Subcutaneous abdominal adipose tissue (tissue), 5 donors: ENCODE data around the gene ELMO2.

Experiments
- H3K27ac ChIP-seq: one replicate; pipeline ENCODE4 v1.7.0; 2013; ENCODE audit warnings: low read depth, mild to moderate bottlenecking, inconsistent platforms, low read length, moderate library complexity
- H3K27me3 ChIP-seq, 5 donors: one replicate each; pipeline ENCODE4 v1.7.0; 2013; ENCODE audit warnings: low read length in 5 of 5, inconsistent platforms in 1 of 5; ENCODE audit not compliant: control insufficient read depth in 5 of 5, insufficient read depth in 4 of 5
- H3K36me3 ChIP-seq, 5 donors: one replicate each; pipeline ENCODE4 v1.7.0; 2013; ENCODE audit warnings: low read length in 5 of 5; ENCODE audit not compliant: control insufficient read depth in 5 of 5, insufficient read depth in 5 of 5
- H3K4me1 ChIP-seq, 5 donors: one replicate each; pipeline ENCODE4 v1.7.0; 2013; ENCODE audit warnings: low read length in 5 of 5, mild to moderate bottlenecking in 3 of 5, moderate library complexity in 1 of 5; ENCODE audit not compliant: control insufficient read depth in 5 of 5, insufficient read depth in 5 of 5
- H3K4me3 ChIP-seq, 5 donors: one replicate each; pipeline ENCODE4 v1.7.0; 2013; ENCODE audit warnings: low read length in 5 of 5, low read depth in 1 of 5
- H3K9ac ChIP-seq, 5 donors: one replicate each; pipeline ENCODE4 v1.7.0; 2013; ENCODE audit warnings: low read length in 5 of 5, mild to moderate bottlenecking in 4 of 5, moderate library complexity in 3 of 5
- H3K9me3 ChIP-seq, 5 donors: one replicate each; pipeline ENCODE4 v1.7.0; 2013; ENCODE audit warnings: low read length in 5 of 5; ENCODE audit not compliant: control insufficient read depth in 5 of 5
- donor health status: healthy.
- donor health status: healthy.
- donor health status: healthy.
- donor health status: healthy.
- donor health status: healthy.

Gene ELMO2

DNA sequence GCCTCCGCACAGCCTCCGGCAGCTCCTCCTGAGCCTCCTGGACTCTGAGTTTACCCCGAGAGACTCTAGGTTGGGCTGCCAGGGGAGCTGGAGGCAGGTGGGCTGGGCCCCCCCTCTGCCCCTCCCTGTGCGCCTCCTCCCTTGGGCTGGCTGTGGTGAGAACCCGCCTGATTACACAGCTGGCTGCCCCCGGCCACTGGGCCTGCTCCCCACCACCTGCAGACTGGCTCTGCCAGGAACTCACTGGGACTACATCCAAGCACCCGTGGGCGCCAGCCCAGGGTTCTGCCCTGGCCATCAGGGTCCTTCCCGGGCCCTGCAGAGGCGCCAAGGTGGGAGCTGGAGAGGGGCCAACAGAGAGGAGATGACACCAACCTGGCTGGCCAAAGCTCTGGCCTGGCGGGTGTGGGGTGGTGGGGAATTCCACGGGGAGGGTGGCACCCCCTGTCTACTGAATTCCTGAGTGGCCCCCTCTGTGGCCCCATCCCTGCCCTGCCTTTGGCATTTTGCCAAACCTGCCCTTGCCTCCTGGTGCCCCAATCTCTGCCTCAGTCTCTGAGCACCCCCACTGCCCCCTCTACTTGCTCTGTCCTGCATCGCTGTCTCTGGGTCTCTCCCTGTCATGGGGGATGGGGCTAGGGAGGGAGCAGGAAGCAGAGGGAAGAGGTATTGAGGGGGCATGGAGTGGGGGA lies 76.2 kb downstream of the ELMO2 start:
- no peaks in the 10 kb centered on the region for H3K4me1 ChIP-seq
- H3K27ac ChIP-seq = no peak overlapping the region
- no peaks in the 10 kb centered on the region for H3K36me3 ChIP-seq
- no peak overlapping the region for H3K4me3 ChIP-seq
- no peak overlapping the region for H3K9ac ChIP-seq
- peaks cover 22 to 52% (median 33%) of the 10 kb centered on the region in 5 donors for H3K27me3 ChIP-seq
- no peaks in the 10 kb centered on the region for H3K9me3 ChIP-seq

DNA sequence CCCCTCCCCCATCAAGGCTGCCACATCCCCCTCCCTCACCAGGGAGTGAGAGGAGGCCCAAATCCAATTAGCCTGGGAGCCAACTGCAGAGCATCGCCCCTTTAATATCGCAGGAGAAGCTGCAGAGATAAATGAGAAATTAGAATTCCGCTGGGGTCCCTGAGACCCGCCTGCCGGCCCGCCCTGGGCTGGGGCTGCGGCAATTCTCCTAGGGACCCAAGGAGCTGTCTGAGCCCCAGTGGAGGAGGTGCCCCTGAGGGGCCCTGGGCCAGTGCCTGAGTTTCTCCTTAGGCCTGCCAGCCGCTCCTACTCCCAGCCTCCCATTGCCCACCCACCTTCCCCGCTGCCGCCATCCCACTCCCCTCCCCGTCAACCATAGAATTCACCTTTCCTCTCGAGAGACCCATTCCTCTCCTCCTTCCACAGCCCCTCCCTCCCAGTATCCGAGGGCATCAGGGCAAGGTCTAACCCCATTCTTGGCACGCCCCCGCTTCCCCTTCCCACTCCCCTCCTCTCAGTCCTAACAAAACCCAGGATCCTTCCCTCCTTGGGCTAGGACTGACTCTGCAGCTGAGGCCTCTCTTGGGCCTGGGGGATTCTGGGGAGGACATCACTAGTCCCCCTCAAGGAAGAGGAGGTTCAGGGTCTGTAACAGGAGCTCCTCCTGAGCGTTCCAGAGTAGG lies 78.1 kb downstream of the ELMO2 start:
- Histone ChIP-seq H3K9me3 (no peaks in the 10 kb centered on the region), H3K36me3 (no peaks in the 10 kb centered on the region), H3K27me3 (peaks cover 15 to 45% (median 30%) of the 10 kb centered on the region in 5 donors), H3K27ac (no peak overlapping the region), H3K4me3 (no peak overlapping the region), H3K4me1 (no peaks in the 10 kb centered on the region), H3K9ac (no peak overlapping the region)

GRCh38 chr20:46327557-46327956 lies 78.9 kb downstream of the ELMO2 start:
- H3K4me1 ChIP-seq = peaks cover 0 to under 1% (median 0%) of the 10 kb centered on the region in 5 donors
- no peak overlapping the region for H3K4me3 ChIP-seq
- H3K27me3 ChIP-seq = peaks cover 15 to 47% (median 33%) of the 10 kb centered on the region in 5 donors
- no peaks in the 10 kb centered on the region for H3K36me3 ChIP-seq
- H3K9ac ChIP-seq = no peak overlapping the region
- H3K9me3 ChIP-seq = no peaks in the 10 kb centered on the region
- no peak overlapping the region for H3K27ac ChIP-seq

- Histone ChIP-seq H3K36me3 (no peaks in the 10 kb centered on the region), H3K27ac (no peak overlapping the region), H3K4me1 (peaks cover 0 to 5% (median 0%) of the 10 kb centered on the region in 5 donors), H3K4me3 (no peak overlapping the region), H3K9ac (no peak overlapping the region), H3K9me3 (no peaks in the 10 kb centered on the region), H3K27me3 (peaks cover 15 to 35% (median 30%) of the 10 kb centered on the region in 5 donors)
Observed at GRCh38 chr20:46325789-46326188, 80.6 kb downstream of the ELMO2 start.

DNA sequence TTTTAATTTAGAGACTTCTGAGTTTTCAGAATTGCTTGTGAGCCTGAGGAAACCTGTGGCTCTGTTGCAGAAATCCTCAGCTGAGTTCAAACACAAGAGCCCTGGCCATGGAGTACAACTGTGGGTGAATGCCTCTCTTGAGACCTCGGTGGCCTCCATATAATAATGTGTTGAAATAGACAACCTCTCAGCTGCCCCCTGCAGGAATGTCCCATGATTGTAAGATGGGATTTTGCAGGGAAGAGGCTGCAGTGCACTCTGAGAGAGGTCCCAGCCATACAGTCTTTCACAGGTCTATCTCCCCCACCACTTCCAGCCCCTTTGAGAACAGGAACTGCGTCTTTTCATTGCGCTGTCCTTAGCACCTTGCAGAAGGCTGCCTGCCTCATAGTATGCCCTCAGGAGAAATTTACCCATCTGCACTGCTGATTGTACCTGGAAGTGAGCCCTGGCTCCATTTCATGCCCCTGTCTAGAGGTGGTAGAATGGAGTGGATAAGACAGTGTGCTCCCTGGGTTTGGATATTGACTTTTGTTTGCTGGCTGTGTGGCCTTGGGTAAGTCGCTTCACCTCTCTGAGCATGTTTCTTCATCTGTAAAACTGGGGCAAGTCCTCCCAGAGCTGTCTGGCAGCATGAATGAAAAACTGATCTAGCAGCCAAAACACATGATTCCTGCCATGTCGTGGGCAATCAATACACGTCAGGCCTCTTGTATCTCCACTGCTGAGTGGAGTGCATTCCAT lies 81.3 kb downstream of the ELMO2 start:
- H3K4me3 ChIP-seq = no peak overlapping the region
- peaks cover 15 to 32% (median 24%) of the 10 kb centered on the region in 5 donors for H3K27me3 ChIP-seq
- H3K9me3 ChIP-seq = no peaks in the 10 kb centered on the region
- H3K36me3 ChIP-seq = no peaks in the 10 kb centered on the region
- H3K4me1 ChIP-seq = peaks cover 0 to 5% (median 0%) of the 10 kb centered on the region in 5 donors
- H3K9ac ChIP-seq = no peak overlapping the region
- no peak overlapping the region for H3K27ac ChIP-seq

DNA sequence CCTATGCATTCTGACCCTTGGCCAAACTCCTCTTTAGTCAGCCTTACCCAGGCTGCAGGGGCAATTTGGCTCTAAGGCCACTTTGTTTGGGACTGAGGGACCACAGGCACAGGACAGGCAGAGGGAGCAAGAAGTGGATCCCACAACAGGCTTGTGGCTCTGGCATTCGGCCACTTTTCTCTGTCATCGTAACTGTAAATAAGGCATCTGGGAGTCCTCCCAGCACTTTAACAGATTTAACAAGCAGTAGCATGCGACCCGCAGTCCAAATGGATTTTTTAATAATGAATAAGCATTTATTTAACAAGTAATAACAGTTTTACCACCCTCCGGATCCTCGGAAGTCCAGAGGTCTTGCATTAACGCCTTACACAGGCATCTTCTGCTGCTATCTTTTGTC lies 82.0 kb downstream of the ELMO2 start:
- Histone ChIP-seq H3K9me3 (no peaks in the 10 kb centered on the region), H3K27ac (no peak overlapping the region), H3K4me3 (no peak overlapping the region), H3K27me3 (peaks cover 13 to 32% (median 17%) of the 10 kb centered on the region in 5 donors), H3K4me1 (peaks cover 0 to 5% (median 0%) of the 10 kb centered on the region in 5 donors), H3K9ac (no peak overlapping the region), H3K36me3 (no peaks in the 10 kb centered on the region)

DNA sequence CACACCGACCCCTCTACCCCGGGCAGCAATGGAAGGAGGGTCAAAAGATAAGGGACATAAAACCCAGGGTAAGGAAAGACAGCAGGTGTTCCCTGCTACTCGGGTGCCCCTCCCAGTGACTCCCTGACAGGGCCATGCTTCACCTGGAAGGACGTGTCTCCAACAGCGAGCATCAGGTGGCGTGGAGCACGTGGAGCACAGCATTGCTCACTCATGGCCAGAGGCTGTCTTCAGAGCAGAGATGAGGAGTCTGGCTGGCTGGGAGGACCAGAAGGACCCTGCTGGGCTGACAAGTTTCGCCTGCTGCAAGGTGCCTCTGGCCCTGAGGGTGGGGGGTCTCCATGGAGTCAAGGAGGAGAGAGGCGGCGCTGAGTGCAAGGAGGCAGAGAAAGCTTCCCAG lies 82.9 kb downstream of the ELMO2 start:
- H3K4me1 ChIP-seq = peaks cover 0 to 5% (median 0%) of the 10 kb centered on the region in 5 donors
- peaks cover 12 to 33% (median 14%) of the 10 kb centered on the region in 5 donors for H3K27me3 ChIP-seq
- H3K9ac ChIP-seq = no peak overlapping the region
- H3K27ac ChIP-seq = no peak overlapping the region
- H3K36me3 ChIP-seq = no peaks in the 10 kb centered on the region
- no peaks in the 10 kb centered on the region for H3K9me3 ChIP-seq
- H3K4me3 ChIP-seq = no peak overlapping the region

- Histone ChIP-seq H3K27ac (no peak overlapping the region), H3K27me3 (peaks cover 16 to 38% (median 18%) of the 10 kb centered on the region in 5 donors), H3K9ac (no peak overlapping the region)
Observed at GRCh38 chr20:46322641-46323040, 83.8 kb downstream of the ELMO2 start.

DNA sequence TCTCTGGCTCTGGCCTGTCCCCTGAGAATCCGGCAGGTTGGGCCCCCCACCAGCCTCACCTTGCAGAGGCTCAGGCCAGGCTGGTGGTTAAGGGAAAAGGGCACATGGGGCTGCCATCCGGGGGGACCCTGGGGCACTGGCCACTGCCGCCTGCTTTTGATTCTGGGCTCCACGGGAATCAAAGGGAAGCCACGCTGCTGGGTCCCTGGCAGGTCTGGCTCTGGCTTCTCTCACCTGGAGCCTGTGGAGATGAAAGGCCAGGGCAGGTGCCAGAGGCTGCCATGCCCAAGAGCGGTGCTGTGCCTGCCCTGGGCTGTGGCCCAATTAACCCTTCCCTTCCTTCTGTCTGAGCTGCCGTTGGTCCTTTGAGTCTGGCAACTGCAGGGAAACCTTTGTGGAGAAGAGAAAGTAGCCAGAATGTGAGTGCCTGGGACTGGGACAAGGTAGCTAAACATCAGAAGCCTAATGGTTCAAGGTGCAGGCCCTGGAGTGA lies 88.7 kb downstream of the ELMO2 start:
- Histone ChIP-seq H3K9ac (no peak overlapping the region), H3K4me1 (peaks cover 0 to 7% (median 2%) of the 10 kb centered on the region in 5 donors), H3K27ac (no peak overlapping the region), H3K27me3 (peaks cover 44 to 58% (median 52%) of the 10 kb centered on the region in 5 donors), H3K36me3 (no peaks in the 10 kb centered on the region), H3K4me3 (no peak overlapping the region), H3K9me3 (no peaks in the 10 kb centered on the region)

More at GRCh38 chr20:46322641-46323040, 83.8 kb downstream of the ELMO2 start:
- no peak overlapping the region for H3K4me3 ChIP-seq
- H3K9me3 ChIP-seq = no peaks in the 10 kb centered on the region
- peaks cover 0 to 5% (median 0%) of the 10 kb centered on the region in 5 donors for H3K4me1 ChIP-seq
- no peaks in the 10 kb centered on the region for H3K36me3 ChIP-seq
